NOMO-1 treated with dmso at 0.1 percent for 144 hours (cell line): ENCODE data around the gene DNAH1.

Source experiments
- DNase-seq: peaks from one replicate; lab custom pipeline; 2025; ENCODE audit not compliant: unreplicated experiment; lab: John Stamatoyannopoulos, UW

DNAH1 gene

DNA sequence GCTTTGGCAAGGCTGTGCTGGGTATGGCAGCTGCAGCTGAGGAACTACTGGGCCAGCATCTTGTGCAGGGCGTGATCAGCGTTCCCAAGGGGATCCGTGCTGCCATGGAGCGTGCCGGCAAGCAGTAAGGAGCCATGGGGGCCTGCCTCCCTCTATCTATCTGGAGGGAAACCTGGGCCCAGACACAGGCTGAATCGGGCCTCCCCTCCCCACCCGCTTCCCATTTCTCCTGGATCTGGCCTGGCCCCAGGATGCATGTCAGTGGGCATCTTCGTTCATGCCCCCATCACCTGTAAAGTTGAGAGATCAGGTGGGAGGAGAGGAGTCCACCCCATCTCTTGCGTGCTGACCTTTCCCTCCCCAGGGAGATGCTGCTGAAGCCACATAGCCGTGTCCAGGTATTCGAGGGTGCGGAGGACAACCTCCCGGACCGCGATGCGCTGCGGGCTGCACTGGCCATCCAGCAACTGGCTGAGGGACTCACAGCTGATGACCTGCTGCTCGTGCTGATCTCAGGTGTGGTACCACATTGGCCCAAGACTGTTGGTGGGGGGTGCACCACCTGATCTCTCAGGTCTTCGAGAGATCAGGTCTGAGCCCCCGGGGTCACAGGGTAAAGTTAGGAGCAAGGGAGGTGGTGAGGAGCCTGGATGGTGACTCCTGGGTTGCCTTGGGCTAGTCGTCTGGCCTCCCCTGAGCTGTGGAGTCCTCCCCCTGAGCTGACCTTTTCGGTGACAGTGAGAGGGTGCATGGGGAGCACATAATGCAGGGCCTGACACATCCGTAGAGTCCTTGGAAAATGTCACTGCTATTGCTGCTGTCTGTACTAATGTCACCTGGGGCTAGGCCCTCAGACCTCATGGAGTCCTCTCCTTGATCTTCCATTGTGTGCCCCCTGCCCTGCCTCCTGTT lies 25.3 kb upstream of the DNAH1 start:
- no peak for DNase-seq

- DNase-seq = no peak
These were observed 24.5 kb upstream of the DNAH1 start for GRCh38 chr3:52291508-52292181.

- DNase-seq = no peak
These were observed 23.7 kb upstream of the DNAH1 start for GRCh38 chr3:52292247-52293065.

DNA sequence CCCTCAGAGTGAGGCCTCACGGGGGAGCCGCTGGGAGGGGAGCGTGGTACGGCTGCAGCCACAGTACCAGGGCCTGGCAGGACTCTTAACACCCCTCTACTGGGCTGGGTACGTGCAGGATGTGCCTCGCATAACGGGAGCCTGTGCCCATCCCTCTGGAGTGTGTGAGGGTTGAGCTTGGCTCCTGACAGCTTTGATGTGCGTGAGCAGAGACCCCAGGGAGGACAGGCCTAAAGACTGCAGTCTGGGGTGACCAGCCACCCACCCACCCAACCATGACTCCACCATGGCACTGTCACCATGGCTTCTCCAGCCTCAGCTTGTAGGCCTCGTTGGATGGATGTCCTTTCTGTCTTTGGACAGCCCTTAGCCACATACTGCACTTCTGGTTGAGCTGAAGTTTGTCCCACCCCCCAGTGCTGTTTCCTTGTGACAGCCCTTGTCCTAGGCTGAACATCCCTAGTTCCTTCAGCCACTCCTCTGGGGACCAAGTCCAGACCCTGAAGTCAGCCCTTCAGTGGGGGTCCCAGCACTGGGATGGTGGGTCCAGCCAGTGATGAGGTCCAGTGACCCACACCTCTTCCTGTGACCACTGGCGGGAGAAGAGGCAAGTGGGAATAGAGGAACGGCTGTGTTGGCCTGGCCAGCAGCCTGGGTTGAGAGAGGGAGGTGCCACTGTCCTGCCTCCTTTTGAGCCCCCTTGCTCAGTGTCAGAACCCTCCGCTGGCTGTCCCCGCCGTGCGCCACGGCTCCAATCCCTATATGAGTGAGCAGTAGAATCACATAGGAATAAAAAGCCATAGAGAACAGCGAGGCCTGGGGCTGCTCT lies 22.4 kb upstream of the DNAH1 start:
- no peak for DNase-seq

DNA sequence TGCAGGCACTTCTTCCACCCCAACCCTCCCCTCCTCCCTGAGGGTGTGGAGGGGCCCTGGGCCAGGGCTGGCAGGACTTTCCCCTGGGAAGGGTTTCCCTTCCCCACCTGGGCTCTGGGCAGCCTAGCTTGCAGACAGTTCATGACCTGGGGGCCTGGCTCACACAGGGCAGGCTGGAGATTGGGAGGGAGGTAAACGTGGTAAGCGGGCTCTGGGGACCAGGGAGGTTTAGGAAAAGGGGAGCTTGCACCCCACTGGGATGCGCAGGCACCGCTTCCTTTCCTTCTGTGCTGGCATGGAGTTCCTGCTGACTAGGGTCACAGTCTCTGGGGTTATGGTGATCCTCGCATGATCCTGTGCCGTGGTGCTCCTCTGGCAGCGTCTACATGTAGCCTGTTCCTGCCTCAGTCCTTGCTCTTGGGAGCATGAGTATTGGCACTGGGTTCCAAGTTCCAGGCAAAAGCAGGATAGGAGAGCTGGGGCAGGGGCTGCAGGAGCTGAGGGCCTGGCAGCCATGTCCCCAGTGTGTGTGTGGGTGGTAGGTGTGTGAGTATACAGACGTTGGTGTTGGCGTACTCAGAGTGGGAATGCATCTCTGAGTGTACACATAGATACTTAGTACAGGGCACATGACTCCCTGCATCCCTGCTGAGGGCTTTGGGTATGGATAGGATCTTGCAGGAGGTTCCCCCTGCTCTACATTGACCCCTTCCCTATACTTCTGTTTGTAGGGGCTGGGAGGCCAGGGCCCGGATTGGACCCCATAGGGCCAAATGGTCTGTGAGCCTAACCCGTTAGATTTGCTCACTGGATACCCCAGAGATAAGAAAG lies 21.6 kb upstream of the DNAH1 start:
- DNase-seq = no peak

DNA sequence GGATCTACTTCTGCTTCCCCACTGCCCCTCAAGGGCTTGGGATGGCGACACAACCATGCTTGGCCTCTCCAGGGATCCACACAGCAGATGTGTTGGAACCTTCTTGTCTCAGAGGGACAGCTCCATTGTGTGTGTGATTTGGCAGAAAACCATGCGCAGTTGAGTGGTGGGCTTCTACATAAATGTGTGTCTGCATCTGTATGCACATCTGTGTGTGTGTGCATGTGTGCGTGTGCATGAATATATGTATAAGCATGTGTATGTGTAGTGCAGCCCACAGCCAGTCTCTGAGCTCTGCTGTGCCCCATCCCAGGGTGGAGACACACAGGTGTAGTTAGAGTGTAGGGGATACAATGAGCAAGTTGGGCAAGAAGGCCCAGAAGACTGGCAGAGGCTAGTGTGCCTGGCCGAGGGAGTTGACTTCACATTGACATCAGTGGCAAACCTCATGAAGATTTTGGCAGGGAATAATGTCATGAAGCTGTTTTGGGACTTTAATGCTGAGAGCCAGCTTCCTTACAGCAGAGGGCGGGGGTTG lies 20.4 kb upstream of the DNAH1 start:
- no peak for DNase-seq

DNA sequence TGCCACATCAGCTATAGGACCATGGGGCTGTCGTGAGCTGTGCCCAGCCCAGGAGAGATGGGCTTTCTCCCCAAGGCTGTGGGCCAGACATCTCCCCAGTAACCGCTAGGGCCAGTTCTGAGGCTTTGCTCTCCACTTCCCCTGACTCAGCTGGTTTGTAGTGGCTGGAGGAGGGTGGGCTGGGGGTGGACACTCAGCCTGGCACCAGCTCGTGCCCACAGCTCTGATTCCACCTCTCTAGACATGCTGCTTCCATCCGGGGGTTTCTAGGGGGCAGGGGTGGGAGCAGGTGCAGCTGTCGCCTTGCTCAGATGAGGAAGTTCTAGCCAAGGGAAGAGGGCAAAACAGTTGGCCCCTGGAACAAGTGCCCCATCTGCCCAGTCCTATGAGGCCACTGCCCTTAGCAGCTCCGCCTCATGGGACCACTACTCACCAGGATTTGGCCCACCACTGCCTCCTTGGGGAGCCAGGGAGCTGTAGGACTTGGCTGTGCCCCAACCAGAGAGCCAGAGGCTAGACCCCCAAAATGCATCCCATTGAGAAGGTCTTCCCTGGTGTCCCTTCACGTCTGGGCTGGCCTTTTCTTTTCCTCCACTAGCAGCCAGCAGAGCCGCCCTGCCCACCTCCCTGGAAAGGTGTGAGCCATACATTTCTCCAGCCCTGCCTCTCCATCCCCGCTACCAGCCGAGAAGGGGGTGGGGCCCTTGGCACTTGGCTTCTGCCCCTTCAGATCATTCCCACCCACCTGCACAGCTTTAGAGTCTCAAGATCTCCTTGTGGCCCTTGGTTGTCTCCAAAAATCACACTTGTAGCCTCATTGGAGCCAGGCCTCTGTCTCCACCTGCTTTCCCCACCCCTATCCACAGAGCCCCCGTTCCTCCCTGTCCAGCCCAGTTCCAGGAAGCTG lies 18.6 kb upstream of the DNAH1 start:
- no peak for DNase-seq

GRCh38 chr3:52298149-52299098 lies 17.7 kb upstream of the DNAH1 start:
- no peak for DNase-seq

DNA sequence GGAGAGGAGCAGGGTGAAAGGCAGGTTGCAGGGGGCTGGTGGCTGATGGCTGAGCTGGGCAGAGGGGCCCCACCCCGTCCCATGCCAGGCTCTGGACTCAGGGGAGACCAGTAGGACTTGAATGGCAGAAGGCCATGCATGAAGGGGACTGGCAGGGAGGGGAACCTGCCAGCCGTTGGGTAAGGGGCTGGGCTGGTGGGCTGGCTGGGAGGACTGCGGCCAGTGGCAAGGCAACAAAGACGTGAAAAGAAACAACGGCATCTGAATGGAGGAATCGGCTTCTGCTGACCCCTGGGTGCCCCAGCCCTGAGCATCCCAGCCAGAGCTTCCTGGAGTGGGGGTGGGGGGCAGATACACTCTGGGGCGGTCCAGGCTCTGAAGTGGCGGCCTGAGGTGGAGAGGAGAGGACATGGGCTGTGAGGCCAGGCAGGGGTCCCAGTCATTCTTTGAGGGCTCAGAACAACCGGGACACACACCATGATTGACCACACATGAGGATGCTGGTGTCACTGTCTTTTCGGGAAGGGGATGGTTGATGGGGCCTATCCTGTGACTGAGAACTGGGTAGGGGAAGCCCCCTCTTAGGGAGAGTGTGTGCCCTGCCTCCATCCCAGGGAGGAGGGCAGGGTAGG lies 16.8 kb upstream of the DNAH1 start:
- no peak for DNase-seq

GRCh38 chr3:52299879-52300611 lies 16.1 kb upstream of the DNAH1 start:
- no peak for DNase-seq

GRCh38 chr3:52302426-52303145 lies 13.5 kb upstream of the DNAH1 start:
- no peak for DNase-seq

DNA sequence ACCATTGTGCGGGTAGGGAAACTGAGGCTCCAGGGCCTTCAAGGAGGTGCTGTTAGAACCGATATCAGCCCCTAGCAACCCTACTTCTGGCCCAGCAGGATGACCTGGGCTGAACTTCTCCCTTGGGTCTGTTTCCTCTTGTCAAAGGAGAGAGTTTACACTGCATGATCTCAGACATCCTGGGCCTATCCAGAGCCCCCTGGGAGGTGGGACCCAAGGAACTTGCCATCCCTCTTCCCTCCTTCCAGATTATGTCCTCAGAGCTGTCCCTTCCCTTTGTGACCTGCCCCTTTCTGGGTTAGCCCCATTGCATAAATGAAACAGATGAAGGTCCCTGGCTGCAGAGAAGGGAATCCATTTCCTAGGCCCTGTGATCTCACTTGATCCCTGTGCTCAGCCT lies 12.3 kb upstream of the DNAH1 start:
- DNase-seq = no peak

- DNase-seq = no peak
These were observed 10.2 kb upstream of the DNAH1 start for GRCh38 chr3:52305926-52306325.

DNA sequence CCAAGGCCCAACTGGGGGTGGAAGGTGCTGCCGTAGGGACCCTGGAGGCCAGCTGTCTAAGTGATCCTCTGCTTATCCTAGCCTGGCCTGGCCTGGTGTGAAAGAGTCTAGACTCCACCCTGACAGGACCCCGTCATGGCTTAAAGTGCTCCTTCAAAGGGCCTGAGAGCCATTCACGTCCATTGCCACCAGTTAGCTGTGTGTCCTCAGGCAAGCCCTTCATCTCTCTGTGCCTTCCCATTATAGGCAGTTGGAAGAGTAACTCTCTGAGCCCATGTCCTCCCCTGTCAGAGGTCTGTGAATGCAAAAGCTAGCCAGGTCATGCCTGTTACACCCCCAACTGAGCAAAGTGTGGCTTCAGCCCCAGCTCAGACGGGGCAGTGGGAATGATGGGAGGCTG lies 9.1 kb upstream of the DNAH1 start:
- no peak for DNase-seq

- DNase-seq = no peak
These were observed 7.8 kb upstream of the DNAH1 start for GRCh38 chr3:52308308-52308707.
